GM19324 (cell line): Measurements from ENCODE around the gene PRKACB.

Experiments used
- ATAC-seq: cut with Tn5 transposase; IDR thresholded peaks from one replicate; pipeline ENCODE4 v1.9.1; 2021; ENCODE audit warnings: mild to moderate bottlenecking, moderate library complexity; ENCODE audit not compliant: unreplicated experiment, low FRiP score

PRKACB gene

DNA sequence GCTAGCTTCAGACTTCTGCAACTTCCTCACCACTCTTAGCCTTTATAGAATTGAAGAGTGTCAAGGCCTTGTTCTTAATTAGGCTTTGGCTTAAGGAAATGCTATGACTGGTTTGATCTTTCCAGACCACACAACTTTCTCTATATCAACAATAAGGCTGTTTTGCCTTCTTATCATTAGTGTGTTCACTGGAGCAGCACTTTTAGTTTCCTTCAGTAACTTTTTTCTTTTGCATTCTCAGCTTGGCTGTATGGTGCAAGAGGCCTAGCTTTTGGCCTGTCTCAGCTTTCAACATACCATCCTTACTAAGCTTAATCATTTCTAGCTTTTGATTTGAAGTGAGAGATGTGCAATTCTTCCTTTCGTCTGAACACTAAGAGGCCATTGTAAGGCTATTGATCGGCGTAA is 8.6 kb downstream of the PRKACB start:
- peak; percentile 71 for ATAC-seq

DNA sequence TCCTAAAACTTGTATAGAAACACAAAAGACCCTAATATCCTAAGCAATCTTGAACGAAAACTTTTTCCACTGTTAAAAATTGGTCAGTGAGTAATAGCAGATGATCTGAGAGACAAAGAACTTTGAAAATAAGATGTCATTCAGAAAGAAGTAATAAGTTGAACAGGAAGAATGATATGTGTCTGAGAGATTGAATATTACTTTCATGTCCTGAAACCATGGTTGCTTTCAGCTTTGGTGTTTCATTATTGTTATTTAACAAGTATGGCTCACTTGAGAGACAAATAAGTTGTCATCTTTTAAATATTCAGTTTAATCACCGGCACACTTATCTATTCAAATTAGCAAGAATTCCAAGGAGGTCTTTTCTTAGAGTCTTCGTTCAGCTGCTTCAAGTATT is 11.4 kb downstream of the PRKACB start:
- ATAC-seq: no peak

DNA sequence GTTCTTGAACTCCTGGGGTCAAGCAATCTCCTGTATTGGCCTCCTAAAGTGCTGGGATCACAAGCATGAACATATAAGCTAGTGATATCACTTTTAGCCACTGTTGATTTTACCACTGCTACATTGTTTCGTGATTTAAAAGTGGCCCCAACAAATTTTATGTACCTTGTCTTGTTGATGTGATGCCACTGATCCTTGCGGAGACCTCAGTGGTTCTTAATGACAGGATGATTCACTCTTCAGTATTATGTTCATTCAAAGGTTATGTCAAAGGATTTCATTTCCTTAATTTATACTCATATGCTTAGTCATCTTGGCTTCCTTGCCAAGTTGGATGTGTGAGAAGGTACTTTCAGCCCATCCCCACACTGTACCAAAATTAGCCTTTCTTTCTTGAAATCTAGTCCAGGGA is 12.1 kb downstream of the PRKACB start:
- no peak for ATAC-seq

DNA sequence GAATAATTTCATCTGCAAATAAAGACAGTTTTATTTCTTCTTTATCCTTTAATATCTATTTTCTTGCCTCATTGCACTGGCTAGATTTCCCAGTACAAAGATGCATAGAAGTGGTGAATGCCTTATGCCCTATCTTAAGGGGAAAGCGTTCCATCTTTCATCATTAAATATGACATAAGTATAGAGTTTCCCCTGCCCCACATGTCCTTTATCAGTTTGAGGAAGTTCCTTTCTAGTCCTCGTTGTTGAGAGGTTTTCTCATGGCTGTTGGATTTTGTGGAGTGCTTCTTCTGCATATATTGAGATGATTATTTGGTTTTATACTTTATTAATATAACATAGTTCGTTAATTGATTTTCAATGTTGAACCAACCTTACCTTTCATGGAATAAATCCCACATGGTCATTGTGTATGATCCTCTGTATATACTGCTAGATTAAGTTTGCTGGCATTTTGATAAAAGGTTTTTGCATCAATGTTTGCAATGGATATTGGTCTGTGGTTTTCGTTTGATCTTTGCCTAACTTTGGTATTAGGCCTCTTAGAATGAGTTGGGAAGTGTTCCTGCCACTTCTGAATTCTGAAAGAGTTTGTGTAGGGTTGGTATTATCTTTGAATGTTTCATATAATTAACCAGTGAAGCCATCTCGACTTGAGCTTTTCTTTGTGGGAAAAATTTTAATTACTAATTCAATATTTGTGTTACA is 15.6 kb downstream of the PRKACB start:
- no peak for ATAC-seq

DNA sequence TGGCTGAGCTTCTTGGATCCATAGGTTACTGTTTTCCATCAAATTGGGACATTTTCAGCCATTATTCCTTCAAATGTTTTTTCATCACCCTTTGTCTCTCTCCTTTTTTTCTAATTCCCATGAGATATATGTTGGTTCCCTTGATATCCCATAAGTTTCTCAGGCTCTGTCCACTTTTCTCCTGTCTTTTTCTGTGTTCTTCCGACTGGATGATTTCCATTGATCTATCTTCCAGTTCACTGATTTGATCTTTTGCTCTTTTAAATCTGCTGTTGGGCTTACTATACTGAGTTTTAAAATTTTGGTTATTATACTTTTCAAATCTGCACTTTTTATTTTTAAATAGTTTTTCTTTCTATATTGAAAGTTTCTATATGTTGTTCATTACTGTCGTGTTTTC is 18.2 kb downstream of the PRKACB start:
- no peak for ATAC-seq

DNA sequence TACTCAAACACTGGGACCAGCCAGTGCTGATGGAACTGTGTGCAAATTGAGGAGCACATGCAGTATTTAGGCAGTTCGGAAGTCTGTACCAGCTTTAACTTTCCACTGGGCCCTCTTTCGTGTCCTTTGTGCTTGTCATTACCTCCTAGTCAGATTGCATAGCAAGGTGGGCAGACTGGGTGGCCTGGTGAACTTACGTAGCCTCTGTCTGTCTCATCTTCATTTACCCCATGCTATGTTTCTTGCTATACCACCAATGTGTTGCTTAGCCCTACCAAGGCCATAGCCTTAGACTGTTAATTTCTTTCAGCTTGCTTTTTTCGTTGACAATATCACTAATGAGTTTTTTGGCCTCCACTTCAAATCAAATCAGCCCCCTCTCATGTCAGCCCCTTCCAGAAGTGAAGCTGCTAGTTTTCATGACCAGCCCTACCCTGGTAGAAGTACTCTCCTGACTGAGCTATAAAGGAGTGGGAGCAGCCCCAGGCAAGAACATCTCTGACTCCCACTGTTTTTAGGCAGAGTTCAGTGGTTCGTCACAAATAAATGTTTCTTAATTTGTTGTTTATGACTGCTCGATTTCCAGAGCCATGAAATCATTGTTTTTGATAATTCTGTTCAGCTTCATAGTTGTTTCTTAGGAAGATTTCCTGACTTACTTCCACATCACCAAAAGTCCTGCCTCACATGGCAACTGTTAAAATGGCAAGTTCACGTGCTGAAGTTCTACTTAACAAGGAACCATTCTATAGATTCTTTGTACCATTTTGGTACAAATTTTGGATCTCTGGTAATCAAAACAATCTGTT is 19.3 kb downstream of the PRKACB start:
- ATAC-seq: no peak

DNA sequence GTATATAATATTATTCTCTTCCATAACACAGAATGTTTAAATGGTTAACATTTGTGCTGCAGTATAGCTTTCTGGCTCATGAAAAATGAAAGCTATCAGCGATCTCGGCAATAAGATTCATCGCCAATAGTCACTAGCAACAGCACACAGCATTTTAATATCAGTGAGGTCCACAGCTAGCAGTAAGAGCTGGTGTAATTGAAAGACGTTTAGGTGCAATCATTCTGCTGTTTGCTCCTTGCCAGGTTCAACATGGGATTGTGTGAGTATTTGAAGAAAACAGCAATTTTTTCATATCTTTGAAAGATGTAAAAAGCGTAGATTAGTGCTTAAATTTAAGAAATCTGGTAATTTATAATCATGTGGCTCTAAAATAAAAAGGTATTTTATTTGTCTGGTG is 20.1 kb downstream of the PRKACB start:
- ATAC-seq: no peak

DNA sequence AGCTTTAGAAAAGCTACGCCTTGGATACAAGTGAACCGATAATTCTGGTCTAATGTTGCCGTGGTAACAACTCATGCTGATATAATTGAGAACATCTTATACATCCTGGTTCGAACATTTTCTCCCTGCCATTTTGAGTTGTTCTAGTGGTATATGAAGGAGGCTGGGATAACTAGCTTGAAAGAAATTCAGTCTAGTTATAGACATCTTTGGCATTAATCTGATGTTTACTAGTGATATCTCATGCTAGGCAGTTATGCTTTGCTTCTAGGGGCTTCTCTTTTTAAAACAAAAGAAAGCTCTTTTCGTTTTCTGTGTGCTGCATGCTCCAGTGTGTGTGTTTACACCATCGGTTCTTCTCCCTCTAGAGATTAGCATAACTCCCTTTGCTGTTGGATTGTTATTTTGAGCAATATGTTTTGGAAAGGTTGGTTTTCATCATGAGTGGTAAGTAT is 20.5 kb downstream of the PRKACB start:
- no peak for ATAC-seq

DNA sequence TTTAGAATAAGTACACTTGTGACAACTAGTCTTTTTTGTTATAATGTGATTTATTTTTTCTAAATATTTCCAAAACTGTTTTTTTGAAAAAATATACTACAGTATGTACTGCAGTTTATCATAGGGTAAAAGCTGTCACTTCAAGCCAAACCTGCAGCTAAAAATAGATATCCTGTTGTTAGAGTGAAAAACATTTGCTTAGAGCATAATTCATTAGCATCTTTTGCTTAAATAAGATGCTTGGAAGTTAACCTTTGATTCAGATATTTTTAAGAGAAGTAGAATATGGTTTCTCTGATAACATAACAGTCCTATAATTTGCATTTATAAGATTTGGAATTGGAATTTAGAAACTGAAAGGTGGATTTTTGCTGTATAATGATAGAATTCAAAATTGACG is 21.5 kb downstream of the PRKACB start:
- no peak for ATAC-seq

DNA sequence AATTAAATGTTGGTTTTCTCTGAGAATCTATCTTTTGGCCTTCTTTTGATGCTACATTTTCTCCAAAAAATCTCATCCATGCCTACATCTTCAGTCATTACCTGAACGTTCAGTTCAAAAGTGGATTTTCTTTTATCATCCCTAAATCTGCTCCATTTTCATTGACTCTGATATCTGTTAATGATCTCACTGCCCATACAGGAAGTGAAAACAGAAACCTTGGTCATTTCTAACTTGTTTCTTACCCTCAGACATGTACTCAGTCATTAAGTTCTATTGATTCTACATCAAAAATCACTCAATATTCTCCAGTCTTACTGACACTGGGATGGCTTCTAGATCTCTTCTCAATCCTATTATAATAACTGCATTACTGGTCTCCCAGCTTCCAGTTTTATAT is 22.7 kb downstream of the PRKACB start:
- ATAC-seq: peak; percentile 84

DNA sequence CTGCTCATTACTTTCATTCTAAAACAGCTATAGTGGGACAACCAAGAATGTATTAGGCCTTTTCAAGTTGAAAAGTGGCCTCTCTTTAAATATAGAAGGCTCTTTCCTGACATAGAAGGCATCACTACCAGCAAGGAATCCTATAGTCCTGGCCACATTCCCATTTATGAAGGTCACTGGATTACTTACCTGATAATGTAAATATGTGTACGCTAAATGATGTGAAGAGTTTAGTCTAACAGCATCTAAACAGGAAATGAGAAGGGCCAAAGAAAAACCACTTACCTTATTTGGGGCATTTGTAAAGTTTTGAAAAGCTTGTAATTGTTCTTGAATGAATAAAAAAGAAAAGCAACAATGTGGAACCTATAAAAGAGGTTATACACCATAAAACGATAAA is 24.7 kb downstream of the PRKACB start:
- no peak for ATAC-seq

DNA sequence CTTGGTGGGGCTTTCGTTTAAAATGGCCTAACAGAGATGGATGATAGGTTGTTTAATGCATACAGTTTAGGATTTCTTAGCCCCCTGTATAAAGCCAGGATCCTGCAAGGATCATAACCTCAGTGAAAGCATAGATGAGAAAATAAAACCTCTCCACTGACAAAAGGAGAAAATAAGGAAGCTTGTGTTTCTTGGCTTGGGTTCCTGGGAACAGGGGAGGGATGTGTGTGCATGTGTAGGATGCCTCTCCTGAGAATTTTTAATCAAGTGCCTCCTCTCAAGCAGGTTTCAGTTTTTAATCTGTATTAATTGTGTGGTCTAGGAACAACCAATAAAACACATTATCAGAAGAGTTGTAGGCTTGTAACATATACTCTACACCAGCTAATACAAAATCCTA is 26.1 kb downstream of the PRKACB start:
- no peak for ATAC-seq

DNA sequence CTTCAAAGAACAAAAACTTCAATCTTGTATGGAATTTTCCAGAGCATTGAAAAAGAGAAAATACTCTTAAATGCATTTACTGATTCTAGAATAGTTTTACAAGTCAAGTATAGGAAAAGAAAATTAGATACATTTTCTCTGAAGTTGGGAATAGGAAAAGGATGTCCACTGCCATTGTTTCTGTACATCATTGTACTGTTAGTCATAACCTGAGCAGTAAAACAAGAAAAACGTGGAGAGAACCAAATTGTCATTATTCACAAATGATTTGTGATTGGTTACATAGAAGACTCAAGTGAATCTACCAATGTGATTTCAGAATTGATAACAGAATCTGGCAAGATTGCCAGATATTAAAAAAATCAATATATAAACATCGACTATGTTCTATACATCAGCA is 27.4 kb downstream of the PRKACB start:
- no peak for ATAC-seq

DNA sequence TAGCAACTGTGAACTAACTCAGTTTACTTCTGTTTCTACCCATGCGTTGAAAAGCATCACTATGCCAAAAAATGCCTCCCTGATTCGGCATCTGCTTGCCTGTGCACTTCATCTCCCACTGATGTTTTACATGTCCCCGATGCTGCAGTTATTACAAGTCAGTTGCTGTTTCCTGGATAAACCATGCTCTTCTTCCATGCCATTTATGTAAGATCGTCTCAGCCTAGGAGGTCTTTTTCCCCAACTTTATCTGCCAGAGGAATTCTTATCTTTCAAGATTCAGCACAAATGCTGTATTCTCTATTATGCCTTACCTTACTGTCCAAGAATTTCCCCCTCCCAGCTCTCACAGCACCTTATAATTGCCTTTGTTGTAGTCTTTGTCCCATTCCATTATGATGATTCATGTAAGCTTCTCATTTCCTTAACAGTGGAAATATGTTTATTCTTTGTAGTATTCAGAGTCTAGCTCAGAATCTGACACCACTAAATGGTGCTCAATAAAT is 30.0 kb downstream of the PRKACB start:
- ATAC-seq: no peak

DNA sequence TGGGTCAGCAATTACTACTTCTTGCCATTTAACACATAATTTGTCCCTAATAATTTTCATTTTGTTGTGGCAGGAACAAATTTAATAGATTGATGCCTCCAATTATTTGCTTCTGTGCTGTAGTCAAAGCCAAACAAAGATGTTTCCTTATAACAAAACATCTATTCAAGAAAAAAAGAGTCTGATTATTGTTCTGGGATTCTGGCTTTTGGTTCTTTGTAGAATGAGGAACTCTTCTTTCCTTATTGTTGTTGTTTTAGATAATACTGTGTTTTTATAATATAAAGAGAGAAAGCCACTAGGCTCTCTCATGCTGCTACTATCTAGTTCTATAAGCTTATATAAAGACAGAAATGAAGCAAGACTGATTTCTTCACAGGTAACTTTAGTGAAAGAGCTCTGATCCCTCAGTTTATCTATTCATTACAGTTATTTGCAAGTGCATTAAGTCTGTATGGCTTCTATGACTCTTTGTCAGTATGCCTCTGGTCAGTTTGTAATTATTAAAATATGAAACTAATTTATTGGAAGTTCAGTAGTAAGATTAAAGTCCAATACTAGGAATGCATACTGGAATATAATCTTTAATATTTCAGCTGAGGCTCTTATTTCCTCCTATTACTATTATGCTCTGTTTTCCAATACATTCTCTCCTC is 37.4 kb downstream of the PRKACB start:
- no peak for ATAC-seq

DNA sequence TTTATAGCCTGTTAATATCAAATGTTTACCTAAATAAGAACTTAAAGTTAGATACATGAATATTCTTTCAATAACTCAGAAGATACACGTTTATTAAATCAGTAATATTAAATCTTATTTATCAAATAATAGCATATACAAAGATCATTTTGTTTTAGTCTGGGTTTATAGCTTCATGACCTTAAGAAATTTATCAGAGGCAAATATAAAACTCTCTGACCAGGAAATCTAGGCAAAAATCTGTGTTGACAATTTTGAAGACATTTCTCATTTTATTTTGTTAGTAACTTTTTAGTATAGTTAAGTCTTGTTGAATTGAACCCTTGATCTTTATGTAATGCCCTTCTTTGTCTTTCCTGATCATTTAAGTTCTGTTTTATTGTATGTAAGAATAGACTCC is 46.4 kb downstream of the PRKACB start:
- ATAC-seq: no peak

DNA sequence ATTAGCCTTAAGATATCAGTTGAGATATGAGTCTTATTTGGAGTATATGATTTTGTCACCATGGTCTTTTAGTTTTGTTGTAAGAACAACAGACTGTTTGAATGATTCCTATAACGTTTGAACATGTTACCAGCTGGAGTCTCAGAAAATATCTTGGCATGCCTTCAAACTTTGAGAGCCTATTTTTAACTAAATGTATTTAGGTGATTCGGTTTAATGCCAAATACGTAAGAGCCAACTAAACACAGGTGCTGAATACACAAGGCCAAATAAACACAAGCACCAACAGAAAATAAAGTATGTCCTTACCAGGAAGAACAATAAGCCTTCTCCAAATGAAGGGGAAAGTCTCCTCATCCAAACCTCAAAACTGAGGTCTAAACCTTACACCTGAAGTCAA is 48.6 kb downstream of the PRKACB start:
- no peak for ATAC-seq

DNA sequence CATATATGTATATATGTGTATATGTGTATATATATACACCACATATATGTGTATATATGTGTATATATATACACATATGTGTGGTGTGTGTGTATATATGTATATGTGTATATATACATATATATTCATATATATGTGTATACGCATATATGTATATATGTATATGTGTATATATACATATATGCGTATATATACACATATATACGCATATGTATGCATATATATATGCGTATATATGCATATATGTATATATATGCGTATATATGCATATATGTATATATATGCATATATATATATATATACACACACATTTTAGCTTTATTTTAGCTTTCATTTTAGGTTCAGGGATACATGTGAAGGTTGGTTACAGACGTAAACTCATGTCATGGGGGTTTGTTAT is 54.8 kb downstream of the PRKACB start:
- ATAC-seq: no peak

DNA sequence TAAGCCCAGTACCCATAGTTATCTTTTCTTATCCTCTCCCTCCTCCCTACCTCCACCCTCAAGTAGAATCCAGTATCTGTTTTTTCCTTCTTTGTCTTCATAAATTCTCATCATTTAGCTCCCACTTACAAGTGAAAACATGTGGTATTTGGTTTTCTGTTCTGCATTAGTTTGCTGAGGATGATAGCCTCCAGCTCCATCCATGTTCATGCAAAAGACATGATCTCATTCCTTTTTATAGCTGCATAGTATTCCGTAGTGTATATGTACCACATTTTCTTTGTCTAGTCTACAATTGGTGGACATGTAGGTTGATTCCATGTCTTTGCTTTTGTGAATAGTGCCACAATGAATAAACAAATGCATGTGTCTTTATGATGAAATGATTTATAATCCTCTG is 55.2 kb downstream of the PRKACB start:
- no peak for ATAC-seq

DNA sequence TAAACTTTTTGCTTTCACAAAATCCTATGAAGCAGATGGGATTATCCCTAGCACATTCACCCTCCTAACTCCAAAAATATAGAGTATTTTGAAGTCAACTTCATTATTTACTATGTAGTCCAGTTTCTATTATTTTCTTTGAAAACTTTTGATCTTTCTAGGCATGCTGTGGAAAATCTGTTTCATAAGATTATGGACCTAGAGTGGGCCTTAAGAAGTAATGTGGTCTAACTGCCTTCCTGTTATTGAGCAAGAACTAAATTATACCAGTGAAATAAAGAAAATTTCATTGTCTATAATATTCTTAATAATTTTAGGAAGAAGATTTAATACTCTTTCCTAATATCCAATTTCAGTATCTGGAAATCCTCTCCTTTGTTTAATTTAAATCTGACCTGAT is 58.1 kb downstream of the PRKACB start:
- ATAC-seq: no peak

DNA sequence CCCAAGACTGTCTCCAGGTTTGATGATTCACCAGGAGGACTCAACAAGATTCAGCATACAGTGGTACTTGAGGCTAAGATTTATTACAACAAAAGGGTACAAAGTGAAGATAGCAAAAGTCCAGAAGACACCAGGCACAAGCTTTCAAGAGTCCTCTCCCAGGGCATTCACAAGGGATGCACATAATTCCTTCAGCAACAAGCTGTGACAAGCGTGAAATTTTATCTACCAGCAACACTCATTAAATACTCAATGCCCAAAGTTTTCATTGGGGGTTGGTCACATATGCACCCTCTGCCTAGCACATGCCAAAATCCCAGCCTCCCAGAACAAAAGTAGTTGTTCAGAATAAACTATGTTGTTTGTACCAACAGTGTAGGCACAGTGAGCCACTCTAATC is 62.3 kb downstream of the PRKACB start:
- ATAC-seq: no peak
